Measurements from ENCODE around the gene LTBP1.

DNA sequence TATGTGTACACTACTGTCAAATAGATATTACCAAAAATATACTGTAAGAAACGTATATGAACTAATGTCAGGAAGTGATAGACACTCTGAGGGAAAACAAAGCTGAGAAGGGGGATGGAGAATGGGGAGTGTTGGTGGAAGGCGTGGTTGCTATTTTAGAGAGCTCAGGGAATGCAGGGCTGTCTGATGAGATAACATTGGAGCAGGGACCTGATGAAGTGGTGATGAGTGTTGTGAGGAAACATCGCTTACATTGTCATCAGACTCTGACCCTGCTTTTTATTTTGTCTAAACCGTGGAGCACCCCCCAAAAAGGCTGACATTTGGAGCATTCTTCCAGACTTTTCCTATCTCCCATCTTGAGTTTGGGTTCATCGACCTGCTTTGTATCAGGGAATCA, 194.7 kb downstream of the LTBP1 start:
- TF ChIP-seq CTCF (conservative IDR thresholded peaks at IDR 0.05) (no peak), EZH2 (IDR thresholded peaks at IDR 0.05; ENCODE audit: low read depth) (no peak)
